GM18870 (cell line): ENCODE data around the gene B4GALT3.

Source experiments
- ATAC-seq: cut with Tn5 transposase; IDR thresholded peaks from one replicate; pipeline ENCODE4 v1.9.1; 2021; ENCODE audit warnings: moderate library complexity; ENCODE audit not compliant: unreplicated experiment

Gene B4GALT3

GRCh38 chr1:161164901-161165610, 12.3 kb downstream of the B4GALT3 start:
- no peak for ATAC-seq

GRCh38 chr1:161163793-161164192, 13.5 kb downstream of the B4GALT3 start:
- no peak for ATAC-seq

GRCh38 chr1:161162806-161163205, 14.5 kb downstream of the B4GALT3 start:
- ATAC-seq, result no peak

GRCh38 chr1:161162052-161162451, 15.3 kb downstream of the B4GALT3 start:
- no peak for ATAC-seq

GRCh38 chr1:161161652-161162051, 15.7 kb downstream of the B4GALT3 start:
- no peak for ATAC-seq

GRCh38 chr1:161160671-161161145, 16.6 kb downstream of the B4GALT3 start:
- no peak for ATAC-seq

- no peak for ATAC-seq
These were observed 17.4 kb downstream of the B4GALT3 start for GRCh38 chr1:161159913-161160243.

GRCh38 chr1:161159087-161159912, 18.0 kb downstream of the B4GALT3 start, which contains the start of gene USP21:
TSS of gene USP21 (plus strand) at chr1:161159500. CDS start at chr1:161160641, 1,141 bp downstream.
- ATAC-seq, result no peak

- no peak for ATAC-seq
These were observed 18.8 kb downstream of the B4GALT3 start for GRCh38 chr1:161158316-161159010.

GRCh38 chr1:161157867-161158266, 19.4 kb downstream of the B4GALT3 start:
- ATAC-seq, result no peak

- ATAC-seq, result no peak
These were observed 23.5 kb downstream of the B4GALT3 start, which contains the start of gene UFC1 for GRCh38 chr1:161153682-161154337. TSS of gene UFC1 (plus strand) at chr1:161153978. CDS start at chr1:161153998, 20 bp downstream.

- ATAC-seq, result no peak
These were observed 24.1 kb downstream of the B4GALT3 start for GRCh38 chr1:161153176-161153575.

- no peak for ATAC-seq
These were observed 31.5 kb downstream of the B4GALT3 start for GRCh38 chr1:161145832-161146231.

GRCh38 chr1:161140755-161141400, 36.4 kb downstream of the B4GALT3 start:
- no peak for ATAC-seq

- no peak for ATAC-seq
These were observed 37.5 kb downstream of the B4GALT3 start for GRCh38 chr1:161139766-161140165.

GRCh38 chr1:161138431-161138830, 38.9 kb downstream of the B4GALT3 start:
- no peak for ATAC-seq

GRCh38 chr1:161137881-161138280, 39.4 kb downstream of the B4GALT3 start:
- ATAC-seq, result no peak

- no peak for ATAC-seq
These were observed 44.0 kb downstream of the B4GALT3 start for GRCh38 chr1:161133220-161133740.

GRCh38 chr1:161132410-161133219, 44.7 kb downstream of the B4GALT3 start, which contains the start of gene DEDD:
TSS of gene DEDD (minus strand) at chr1:161132667. CDS start at chr1:161124462, 8,205 bp downstream.
- peak; percentile 93 for ATAC-seq
